GM18499 (cell line): Measurements from ENCODE around the gene PAK6.

Experiments
- ATAC-seq: cut with Tn5 transposase; IDR thresholded peaks from one replicate; pipeline ENCODE4 v1.9.1; 2021; ENCODE audit warnings: moderate number of reproducible peaks; ENCODE audit not compliant: insufficient read depth, unreplicated experiment

PAK6 gene

GRCh38 chr15:40253167-40253790, 14.4 kb downstream of the PAK6 start:
- ATAC-seq, result no peak

- no peak for ATAC-seq
Measured at GRCh38 chr15:40254452-40254851, 15.6 kb downstream of the PAK6 start.

DNA sequence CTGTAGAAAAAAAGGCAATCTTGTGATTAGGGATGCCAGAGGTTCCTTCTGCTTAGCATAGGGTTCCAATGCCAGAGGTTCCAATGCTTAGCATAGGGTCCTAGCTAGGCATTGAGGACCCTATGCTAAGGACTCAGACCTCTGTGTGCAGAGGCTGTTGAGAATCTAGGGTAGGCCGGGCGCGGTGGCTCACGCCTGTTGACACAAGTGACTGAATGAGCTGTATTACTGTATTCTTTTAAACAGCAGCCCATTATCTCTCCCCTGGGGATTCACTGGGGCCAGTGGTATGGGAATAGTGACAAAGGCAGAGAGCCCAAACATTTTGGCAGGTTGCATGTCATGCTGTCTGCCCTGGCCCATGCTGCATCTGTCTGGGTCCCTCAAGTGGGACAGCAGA, 16.2 kb downstream of the PAK6 start:
- no peak for ATAC-seq

DNA sequence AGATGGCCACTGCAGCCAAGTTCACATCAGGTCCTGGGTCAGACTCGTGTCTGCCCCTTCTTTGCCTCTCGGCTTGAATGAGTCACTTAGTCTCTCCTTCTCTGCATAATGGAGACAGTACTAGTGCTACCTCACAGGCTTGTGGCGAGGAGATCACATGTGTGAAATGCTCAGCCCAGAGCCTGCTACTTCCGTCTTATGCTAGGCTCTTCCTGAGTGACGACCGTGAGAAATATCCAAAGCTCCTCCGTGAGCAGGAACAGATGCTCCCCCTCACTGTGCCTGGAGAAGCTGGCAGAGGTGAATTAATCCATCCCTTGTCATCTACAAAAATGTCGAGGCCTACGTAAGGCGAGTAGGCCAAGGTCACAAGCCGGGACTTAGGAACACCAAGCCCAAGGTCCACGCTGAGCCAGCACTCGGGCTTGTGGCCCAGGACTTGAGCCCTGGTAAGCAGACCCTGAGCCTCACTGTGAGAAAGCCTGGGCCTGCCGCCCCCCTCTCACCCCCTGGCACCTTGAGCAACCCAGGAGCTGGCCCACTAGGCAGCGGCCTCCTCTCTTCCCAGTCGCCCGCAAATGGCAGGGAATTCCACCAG, 17.9 kb downstream of the PAK6 start:
- ATAC-seq, result no peak

GRCh38 chr15:40257656-40258450, 19.0 kb downstream of the PAK6 start:
- no peak for ATAC-seq

GRCh38 chr15:40258544-40258943, 19.7 kb downstream of the PAK6 start:
- ATAC-seq, result no peak

DNA sequence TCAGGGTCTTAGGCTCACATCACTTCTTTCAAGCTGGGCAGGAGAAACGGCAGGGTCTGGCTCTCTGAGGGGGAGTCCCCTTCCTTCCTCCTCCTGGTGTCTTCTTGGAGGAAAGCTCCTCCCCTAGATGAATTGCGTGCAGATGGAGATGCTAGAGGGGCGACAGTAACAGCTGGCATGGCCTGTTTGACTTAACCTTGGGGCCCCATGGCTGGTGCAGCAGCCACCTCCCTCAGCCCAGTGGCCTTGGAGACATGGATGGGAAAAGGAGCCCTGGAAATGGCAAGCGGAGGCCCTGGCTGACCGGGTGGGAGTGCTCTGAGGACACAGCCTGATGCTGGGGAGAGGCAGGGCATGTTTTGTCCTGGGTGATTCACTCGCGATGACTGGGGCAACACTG, 20.2 kb downstream of the PAK6 start:
- no peak for ATAC-seq

- no peak for ATAC-seq
Measured at GRCh38 chr15:40263024-40263754, 24.3 kb downstream of the PAK6 start.

GRCh38 chr15:40264321-40265153, 25.7 kb downstream of the PAK6 start:
- ATAC-seq, result no peak

GRCh38 chr15:40265355-40265754, 26.5 kb downstream of the PAK6 start:
- ATAC-seq, result no peak

DNA sequence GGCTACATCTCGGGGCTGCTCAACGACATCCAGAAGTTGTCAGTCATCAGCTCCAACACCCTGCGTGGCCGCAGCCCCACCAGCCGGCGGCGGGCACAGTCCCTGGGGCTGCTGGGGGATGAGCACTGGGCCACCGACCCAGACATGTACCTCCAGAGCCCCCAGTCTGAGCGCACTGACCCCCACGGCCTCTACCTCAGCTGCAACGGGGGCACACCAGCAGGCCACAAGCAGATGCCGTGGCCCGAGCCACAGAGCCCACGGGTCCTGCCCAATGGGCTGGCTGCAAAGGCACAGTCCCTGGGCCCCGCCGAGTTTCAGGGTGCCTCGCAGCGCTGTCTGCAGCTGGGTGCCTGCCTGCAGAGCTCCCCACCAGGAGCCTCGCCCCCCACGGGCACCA, 27.0 kb downstream of the PAK6 start:
- ATAC-seq, result no peak

DNA sequence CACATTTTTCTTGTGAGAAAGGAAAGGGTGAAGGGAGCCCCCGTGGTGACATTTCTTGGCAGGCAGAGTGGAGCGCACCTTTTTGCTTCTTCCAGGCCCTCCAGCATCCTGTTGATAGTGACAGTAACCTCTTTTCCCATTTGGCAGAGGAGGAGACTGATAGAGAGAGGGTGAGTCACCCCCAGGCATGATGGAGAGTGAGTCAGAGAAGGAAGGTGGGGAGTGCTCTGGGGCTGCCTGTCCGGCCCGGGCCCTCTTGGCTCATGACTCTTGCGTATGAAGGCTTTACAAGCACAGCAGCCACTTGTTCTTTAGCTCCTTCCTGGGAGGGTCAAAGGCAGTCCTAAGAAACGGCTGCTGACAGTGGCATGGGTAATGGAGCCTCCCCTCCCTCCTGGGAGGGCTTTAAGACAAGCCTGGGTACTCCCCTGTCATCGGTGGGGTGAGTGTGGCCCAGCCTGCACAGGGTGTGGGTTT, 28.0 kb downstream of the PAK6 start:
- no peak for ATAC-seq

- ATAC-seq, result no peak
Measured at GRCh38 chr15:40267670-40268069, 28.8 kb downstream of the PAK6 start.

GRCh38 chr15:40269604-40270003, 30.7 kb downstream of the PAK6 start:
- no peak for ATAC-seq

DNA sequence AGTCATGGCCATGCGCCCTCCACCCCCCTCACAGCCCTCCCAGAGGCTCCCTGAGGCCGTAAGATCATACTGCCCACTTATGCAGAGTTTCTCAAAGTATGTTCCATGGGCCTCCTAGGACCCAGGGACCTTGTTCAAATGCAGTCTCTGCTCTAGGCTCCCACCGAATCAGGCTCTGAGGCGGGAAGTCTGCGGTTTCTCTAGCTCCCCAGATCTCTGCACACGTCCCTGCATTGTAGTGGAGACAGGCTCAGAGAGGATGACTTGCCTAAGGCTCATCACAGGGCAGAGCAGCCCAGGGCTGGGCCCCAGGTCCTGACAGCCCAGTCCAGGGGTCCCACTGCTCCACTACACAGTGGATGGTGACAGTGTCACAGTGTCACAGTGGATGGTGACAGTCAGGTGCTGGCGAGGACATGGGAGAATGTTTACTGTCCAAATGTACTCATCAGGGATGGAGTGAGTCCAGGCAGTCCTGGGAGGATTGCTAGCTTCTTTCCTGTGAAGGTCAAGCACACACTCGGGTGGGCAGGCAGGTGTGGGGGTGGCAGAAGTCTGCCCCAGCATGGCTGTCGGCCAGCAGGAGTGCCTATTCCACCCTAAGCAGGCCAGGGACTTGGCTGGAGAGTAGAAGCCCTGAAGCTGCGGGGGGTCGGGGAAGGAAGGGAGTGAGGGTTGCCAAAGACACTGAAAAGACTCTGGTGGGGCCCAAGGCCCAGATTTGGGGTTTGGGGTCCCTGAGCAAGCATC, 31.6 kb downstream of the PAK6 start:
- no peak for ATAC-seq

DNA sequence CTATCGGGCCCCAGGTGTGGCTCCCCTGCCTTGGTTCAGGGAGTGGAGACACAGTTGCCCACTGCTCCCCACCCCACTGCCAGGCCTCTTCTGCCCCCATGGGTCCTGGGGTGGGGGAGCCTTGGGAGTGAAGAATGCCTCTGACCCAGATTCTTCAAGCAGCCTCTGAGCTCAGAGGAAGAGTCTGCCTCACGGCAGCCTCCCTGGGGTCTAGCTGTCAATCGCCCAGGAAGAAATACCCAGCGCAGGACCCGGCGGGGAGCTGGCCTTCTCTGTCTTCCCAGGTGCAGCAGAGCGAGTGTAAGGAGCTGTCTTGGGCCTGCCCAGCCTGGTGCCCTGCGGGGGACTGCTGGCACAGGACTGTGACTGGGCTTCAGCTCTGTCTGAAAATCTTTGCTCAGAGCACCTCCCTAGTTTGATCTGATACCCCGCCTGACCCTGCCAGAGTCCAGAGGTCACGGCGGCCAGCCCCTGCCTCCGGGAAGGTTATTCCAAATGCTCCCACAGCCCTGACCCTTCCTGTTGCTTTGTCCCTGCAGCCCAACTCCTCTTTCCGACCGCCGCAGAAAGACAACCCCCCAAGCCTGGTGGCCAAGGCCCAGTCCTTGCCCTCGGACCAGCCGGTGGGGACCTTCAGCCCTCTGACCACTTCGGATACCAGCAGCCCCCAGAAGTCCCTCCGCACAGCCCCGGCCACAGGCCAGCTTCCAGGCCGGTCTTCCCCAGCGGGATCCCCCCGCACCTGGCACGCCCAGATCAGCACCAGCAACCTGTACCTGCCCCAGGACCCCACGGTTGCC, 33.0 kb downstream of the PAK6 start:
- ATAC-seq, result no peak

DNA sequence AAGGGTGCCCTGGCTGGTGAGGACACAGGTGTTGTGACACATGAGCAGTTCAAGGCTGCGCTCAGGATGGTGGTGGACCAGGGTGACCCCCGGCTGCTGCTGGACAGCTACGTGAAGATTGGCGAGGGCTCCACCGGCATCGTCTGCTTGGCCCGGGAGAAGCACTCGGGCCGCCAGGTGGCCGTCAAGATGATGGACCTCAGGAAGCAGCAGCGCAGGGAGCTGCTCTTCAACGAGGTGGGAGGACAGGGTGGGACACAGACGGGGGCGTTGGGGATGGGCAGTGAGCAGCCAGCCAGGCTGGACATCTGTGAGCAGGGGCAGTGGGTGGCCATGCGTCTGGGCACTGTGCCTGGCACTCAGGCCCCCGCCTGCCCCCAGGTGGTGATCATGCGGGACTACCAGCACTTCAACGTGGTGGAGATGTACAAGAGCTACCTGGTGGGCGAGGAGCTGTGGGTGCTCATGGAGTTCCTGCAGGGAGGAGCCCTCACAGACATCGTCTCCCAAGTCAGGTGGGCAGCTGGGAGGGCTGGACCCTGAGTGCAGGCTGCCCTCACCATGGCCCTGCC, 33.7 kb downstream of the PAK6 start:
- ATAC-seq, result no peak

DNA sequence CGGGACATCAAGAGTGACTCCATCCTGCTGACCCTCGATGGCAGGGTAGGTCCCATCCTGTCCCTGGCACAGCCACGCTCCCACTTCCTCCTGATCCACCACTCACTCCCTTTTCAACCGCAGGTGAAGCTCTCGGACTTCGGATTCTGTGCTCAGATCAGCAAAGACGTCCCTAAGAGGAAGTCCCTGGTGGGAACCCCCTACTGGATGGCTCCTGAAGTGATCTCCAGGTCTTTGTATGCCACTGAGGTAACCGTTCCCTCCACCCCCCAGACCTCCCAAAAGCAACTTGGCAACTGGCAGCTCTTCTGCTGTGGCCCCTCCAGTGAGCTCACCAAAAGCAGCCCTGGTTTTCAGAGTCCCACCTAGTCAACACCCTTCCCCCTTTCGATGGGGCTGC, 34.6 kb downstream of the PAK6 start:
- no peak for ATAC-seq
